ENCODE results near the gene ODAD2.

Gene ODAD2

GRCh38 chr10:27833792-27834191 is 165.1 kb downstream of the ODAD2 start:
- DNase-seq, result no peak

DNA sequence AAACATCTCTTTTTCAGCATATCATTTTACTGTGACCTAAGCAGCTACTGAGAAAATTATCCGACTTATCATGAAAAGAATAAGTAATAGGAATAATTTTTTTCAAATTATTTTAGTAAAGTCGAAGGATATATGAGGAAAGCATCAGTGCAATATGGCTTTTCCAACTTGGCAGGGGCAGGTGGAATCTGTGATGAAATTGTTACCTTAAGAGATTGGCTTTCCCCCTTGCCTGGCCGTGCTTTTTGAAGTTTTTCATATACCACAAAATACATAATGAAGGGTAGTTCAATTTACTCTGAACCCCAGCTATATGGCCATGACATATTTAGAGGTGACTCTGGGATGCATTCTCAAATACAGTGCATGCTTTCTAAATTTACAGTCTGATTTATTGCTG is 166.1 kb downstream of the ODAD2 start:
- DNase-seq, result no peak

DNA sequence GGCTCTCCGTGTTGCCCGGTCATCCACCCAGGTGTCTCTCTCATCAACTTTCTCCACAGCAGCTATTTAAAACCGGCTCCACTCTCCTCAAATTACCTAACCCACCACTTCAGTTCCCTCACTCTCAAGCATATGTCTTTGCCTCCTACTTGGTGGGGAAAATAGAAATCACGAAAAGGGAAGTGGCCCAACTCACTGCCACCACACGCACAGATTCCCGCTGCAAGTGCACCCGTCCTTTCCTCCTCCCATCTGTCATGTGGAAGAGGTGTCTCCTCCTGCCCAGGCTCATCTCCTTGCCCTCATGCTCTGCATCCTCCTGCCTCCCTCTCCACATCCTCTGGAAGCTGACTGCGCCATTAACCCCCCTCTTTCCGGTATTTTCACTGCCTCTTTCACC is 172.5 kb downstream of the ODAD2 start:
- DNase-seq, result peak; percentile 25

DNA sequence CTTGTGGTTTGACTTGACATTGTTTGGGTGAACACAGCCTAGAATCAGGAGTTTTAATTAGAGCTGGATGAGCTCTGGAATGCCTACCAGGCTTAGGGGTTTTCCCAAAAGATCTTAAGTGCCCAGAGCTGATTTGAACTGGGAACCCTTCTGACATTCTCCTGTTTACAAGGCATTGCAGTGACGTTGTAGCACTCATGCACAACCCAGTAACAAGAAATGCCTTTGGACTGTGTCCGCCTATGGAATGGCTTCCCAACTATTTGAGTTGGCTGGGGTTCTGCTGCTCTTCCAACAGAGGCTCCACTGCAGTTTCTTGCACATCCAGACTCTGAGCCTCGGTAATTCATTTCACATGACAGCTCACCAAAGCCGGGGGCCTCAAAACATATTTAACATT is 176.6 kb downstream of the ODAD2 start:
- no peak for DNase-seq

GRCh38 chr10:27820637-27821036 is 178.2 kb downstream of the ODAD2 start:
- no peak for DNase-seq

- no peak for DNase-seq
Observed at GRCh38 chr10:27819781-27820531, 178.9 kb downstream of the ODAD2 start.

- DNase-seq, result peak; percentile 54
Observed at GRCh38 chr10:27816320-27816719, 182.6 kb downstream of the ODAD2 start.

GRCh38 chr10:27815846-27816245 is 183.0 kb downstream of the ODAD2 start:
- DNase-seq, result peak; percentile 30

DNA sequence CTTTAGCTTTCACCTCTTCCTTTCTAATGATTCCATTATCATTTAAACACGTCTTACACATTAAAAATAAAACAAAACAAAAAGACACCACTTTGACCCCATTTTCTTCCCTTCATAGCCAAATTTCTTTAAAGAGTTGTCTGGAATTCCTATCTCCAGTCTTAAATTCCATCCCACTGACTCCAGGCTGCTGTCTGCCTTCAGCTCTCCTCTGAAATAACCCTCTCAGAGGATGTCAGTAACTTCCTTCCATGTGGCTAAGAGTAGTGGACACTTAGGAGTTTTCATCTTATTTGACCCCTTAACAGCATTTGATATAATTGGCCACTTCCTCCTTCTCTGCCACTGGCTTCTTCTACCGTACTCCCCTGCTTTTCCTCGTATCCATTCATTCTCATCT is 183.6 kb downstream of the ODAD2 start:
- DNase-seq, result no peak

DNA sequence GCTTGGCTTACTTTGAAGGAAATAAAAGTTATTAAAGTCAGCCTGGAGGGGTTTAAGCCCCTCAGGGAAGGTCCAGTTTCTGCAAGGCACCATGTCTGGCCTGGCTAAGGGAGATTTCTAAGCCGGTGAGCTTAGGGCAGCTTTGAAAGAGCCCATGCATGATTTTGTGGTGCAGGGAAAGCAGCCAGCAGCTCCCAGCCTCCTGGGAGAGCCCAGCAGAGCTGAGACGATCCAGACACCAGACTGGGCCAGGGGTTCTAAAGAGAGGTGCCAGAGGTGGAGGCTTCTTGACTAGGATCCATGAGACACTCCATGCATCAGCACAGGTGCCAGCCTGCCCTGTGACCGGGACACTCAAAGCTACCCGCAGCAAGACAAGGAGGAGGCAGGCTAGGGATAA is 193.7 kb downstream of the ODAD2 start:
- DNase-seq, result no peak

- no peak for DNase-seq
Observed at GRCh38 chr10:27804136-27804535, 194.7 kb downstream of the ODAD2 start.

GRCh38 chr10:27801171-27801785 is 197.6 kb downstream of the ODAD2 start:
- no peak for DNase-seq

DNA sequence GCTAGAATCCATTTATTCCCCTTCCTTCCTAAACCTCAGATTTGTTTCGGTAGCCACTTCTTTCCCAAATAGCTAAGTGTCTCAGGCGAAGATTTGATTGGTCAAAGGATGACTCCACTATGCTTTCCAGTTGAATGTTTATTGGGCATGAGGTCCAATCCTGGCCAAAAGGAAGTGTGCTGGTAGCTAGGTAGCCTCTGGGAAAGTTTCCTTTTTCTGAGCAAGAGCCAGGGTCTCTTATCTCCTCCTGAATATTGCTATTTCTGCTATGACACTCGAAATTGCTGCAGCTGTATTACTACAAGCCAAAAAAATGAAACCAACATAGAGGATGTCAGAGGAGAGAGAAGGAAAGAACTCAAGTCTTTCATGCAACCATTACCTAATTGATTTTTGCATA is 199.8 kb downstream of the ODAD2 start:
- no peak for DNase-seq

DNA sequence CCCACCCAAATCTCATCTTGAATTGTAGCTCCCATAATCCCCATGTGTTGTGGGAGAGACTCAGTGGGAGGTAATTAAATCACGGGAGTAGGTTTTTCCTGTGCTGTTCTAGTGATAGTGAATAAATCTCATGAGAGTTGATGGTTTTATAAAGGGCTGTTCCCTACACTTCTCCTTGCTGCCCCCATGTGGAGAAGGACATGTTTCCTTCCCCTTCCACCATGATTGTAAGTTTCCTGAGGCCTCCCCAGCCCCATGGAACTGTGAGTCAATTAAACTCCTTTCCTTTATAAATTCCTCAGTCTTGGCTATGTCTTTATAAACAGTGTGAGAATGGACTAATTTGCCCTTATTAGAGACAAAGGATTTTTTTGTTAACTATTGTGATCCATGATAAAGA is 204.7 kb downstream of the ODAD2 start:
- DNase-seq, result no peak

GRCh38 chr10:27792216-27792615 is 206.7 kb downstream of the ODAD2 start:
- no peak for DNase-seq

GRCh38 chr10:27784272-27784671 is 214.6 kb downstream of the ODAD2 start:
- DNase-seq, result no peak

- DNase-seq, result peak; percentile 73
Observed at GRCh38 chr10:27783660-27784059, 215.2 kb downstream of the ODAD2 start.

- DNase-seq, result no peak
Observed at GRCh38 chr10:27779462-27780015, 219.3 kb downstream of the ODAD2 start.

GRCh38 chr10:27774831-27775230 is 224.0 kb downstream of the ODAD2 start:
- DNase-seq, result no peak

DNA sequence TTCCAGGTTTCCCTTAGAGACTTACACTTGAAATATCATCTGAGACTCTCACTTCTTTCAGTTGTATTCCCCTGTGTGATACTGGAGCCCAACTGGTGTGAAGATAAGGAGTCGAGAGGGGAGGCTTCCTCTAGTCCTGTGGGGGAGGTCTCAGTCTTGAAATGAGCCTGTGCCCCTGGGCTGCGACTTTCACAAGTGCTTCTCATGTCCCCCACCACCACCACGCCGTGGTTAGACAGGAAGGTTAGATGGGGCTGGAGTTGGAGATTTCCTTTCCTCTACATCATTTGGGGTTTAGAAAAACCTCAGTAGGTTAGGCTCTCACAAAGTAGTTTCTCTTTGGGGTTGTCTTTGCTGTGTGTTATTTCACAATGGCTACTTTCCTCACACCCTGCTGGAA is 227.6 kb downstream of the ODAD2 start:
- DNase-seq, result no peak

GRCh38 chr10:27770181-27770580 is 228.7 kb downstream of the ODAD2 start:
- DNase-seq, result no peak

All from inflammatory macrophage treated with lipopolysaccharide for 4 hours (primary cell).